ENCODE results near the gene APOC4.

- no peak for TF ChIP-seq CTCF (IDR thresholded peaks at IDR 0.05)
- no peak for TF ChIP-seq RELA (CRISPR knock-in tag; IDR thresholded peaks at IDR 0.05; ENCODE audit: borderline replicate concordance)
- no peak for TF ChIP-seq E2F4 (CRISPR knock-in tag; IDR thresholded peaks at IDR 0.05; ENCODE audit: borderline replicate concordance, low read depth)
- TF ChIP-seq USF2 (CRISPR knock-in tag; IDR thresholded peaks at IDR 0.05) = no peak
- no peak for TF ChIP-seq USF1 (CRISPR knock-in tag; IDR thresholded peaks at IDR 0.05)
- TF ChIP-seq ZNF232 (CRISPR knock-in tag; IDR thresholded peaks at IDR 0.05) = no peak
- TF ChIP-seq FOXP4 (CRISPR knock-in tag; IDR thresholded peaks at IDR 0.05) = no peak
- peak; percentile 18; the same call in 1 of the 2 replicates for TF ChIP-seq ZNF121 (CRISPR knock-in tag; IDR thresholded peaks at IDR 0.05)
- TF ChIP-seq MAX (CRISPR knock-in tag; IDR thresholded peaks at IDR 0.05) = no peak
- no peak for TF ChIP-seq GTF2I (CRISPR knock-in tag; conservative IDR thresholded peaks at IDR 0.05)
- no peak for TF ChIP-seq CREB1 (CRISPR knock-in tag; IDR thresholded peaks at IDR 0.05)
- TF ChIP-seq SMAD4 (CRISPR knock-in tag; IDR thresholded peaks at IDR 0.05) = no peak
- no peak for TF ChIP-seq FOXP1 (CRISPR knock-in tag; IDR thresholded peaks at IDR 0.05; ENCODE audit: borderline replicate concordance)
- TF ChIP-seq IRF2 (CRISPR knock-in tag; IDR thresholded peaks at IDR 0.05; ENCODE audit: borderline replicate concordance, low read depth) = no peak
Measured at GRCh38 chr19:44909775-44910174, 32.3 kb upstream of the APOC4 start.
